ENCODE results near the gene ITIH4. TPM values are rescaled to one million over a fixed set of nuclear protein-coding genes. Genes with fewer than 3 reads are reported as not detected.

Gene ITIH4
- total RNA-seq, 1 experiment from 2014 or later = 2.4 TPM

DNA sequence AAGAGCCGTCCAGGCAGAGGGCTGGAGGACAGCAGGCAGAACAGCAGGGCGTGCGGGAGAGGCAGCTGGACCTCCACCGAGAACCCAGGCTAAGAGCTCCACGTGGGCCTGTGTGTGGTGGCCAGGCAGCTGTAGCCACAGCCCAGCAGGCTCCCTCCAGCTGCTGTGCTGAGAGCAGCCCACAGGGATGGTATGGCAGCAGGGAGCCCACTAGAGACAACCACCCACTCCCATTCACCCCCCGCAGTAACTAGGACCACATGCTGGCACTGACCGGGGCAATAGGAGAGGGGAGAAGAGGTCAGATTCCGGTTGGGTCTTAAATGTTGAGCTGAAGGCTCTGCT is 29.9 kb upstream of the ITIH4 start:
- Mint-ChIP-seq H3K9me3 (peaks cover 24% of the 10 kb centered on the region), H3K27me3 (ENCODE audit: low read depth) (no peaks in the 10 kb centered on the region), H3K36me3 (peaks cover 24% of the 10 kb centered on the region), H3K27ac (no peak overlapping the region), H3K4me1 (no peaks in the 10 kb centered on the region), H3K4me3 (no peak overlapping the region)
- no peak for DNase-seq (ENCODE audit: low spot score)
- TF ChIP-seq ZNF219 (CRISPR knock-in tag; IDR thresholded peaks at IDR 0.05; ENCODE audit: borderline replicate concordance) (no peak), ZNF263 (CRISPR knock-in tag; IDR thresholded peaks at IDR 0.05; ENCODE audit: low read depth) (no peak), TCF7 (CRISPR knock-in tag; IDR thresholded peaks at IDR 0.05; ENCODE audit: low read depth) (no peak), RORB (CRISPR knock-in tag; IDR thresholded peaks at IDR 0.05) (no peak), PREB (CRISPR knock-in tag; IDR thresholded peaks at IDR 0.05; ENCODE audit: borderline replicate concordance) (no peak), ZNF423 (CRISPR knock-in tag; IDR thresholded peaks at IDR 0.05) (no peak), NFATC4 (CRISPR knock-in tag; IDR thresholded peaks at IDR 0.05) (no peak), KAT7 (CRISPR knock-in tag; IDR thresholded peaks at IDR 0.05; ENCODE audit: borderline replicate concordance) (no peak), ZNF138 (CRISPR knock-in tag; conservative IDR thresholded peaks at IDR 0.05) (no peak), CREM (CRISPR knock-in tag; IDR thresholded peaks at IDR 0.05) (no peak)
- TF ChIP-seq, protein P1, sequence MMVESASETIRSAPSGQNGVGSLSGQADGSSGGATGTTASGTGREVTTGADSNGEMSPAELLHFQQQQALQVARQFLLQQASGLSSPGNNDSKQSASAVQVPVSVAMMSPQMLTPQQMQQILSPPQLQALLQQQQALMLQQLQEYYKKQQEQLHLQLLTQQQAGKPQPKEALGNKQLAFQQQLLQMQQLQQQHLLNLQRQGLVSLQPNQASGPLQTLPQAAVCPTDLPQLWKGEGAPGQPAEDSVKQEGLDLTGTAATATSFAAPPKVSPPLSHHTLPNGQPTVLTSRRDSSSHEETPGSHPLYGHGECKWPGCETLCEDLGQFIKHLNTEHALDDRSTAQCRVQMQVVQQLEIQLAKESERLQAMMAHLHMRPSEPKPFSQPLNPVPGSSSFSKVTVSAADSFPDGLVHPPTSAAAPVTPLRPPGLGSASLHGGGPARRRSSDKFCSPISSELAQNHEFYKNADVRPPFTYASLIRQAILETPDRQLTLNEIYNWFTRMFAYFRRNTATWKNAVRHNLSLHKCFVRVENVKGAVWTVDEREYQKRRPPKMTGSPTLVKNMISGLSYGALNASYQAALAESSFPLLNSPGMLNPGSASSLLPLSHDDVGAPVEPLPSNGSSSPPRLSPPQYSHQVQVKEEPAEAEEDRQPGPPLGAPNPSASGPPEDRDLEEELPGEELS (CRISPR knock-in tag; IDR thresholded peaks at IDR 0.05) = no peak
- TF ChIP-seq, protein P2, sequence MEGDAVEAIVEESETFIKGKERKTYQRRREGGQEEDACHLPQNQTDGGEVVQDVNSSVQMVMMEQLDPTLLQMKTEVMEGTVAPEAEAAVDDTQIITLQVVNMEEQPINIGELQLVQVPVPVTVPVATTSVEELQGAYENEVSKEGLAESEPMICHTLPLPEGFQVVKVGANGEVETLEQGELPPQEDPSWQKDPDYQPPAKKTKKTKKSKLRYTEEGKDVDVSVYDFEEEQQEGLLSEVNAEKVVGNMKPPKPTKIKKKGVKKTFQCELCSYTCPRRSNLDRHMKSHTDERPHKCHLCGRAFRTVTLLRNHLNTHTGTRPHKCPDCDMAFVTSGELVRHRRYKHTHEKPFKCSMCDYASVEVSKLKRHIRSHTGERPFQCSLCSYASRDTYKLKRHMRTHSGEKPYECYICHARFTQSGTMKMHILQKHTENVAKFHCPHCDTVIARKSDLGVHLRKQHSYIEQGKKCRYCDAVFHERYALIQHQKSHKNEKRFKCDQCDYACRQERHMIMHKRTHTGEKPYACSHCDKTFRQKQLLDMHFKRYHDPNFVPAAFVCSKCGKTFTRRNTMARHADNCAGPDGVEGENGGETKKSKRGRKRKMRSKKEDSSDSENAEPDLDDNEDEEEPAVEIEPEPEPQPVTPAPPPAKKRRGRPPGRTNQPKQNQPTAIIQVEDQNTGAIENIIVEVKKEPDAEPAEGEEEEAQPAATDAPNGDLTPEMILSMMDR (IDR thresholded peaks at IDR 0.05) = no peak
- TF ChIP-seq, protein P3, sequence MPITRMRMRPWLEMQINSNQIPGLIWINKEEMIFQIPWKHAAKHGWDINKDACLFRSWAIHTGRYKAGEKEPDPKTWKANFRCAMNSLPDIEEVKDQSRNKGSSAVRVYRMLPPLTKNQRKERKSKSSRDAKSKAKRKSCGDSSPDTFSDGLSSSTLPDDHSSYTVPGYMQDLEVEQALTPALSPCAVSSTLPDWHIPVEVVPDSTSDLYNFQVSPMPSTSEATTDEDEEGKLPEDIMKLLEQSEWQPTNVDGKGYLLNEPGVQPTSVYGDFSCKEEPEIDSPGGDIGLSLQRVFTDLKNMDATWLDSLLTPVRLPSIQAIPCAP (CRISPR knock-in tag; IDR thresholded peaks at IDR 0.05) = no peak
- ATAC-seq = no peak
- ChIA-PET CTCF (interaction anchor here (0.6 to 1.2 kb wide), 5 partner anchors 19 to 127 kb away, joined by 3 to 5 read pairs (median 3); no protein-coding TSS in a partner anchor), POLR2A (no interaction called here)

DNA sequence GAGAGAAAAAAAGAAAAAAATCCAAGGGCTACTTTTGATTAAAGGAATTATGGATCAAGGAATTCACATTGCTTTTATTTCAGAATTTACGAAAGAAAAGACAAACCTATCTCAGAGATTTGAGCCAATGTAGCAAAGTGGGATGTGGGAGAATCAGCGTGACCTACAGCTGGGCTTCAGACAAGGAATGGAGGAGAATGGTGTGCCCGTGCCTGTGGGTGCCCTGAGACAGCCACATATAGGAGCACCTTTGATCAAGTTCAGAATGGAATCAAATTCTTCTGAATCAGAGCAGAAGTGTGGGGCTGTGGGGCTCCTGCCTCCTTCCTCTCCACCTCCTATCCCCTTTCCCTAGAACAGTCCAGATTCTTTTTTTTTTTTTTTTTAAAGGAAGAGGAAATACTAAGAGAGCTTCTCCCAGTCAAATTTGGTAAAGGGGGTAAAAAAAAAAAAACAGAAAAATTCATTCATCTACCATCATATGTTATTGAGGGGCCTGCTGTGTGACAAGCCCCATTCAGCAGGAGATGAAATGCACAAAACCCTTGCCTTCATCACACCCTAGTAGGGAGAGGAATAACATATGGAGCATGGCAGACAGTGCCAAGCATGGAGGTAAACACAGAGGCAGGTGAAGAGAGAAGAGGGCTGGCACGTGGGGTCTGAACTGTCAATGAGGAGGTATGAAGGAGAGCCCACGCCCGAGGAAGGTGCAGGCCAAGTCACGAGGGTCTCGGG is 29.4 kb upstream of the ITIH4 start:
- peaks cover 20% of the 10 kb centered on the region for H3K36me3 Mint-ChIP-seq
- DNase-seq (ENCODE audit: low spot score) = no peak

More for the DNA sequence above, 29.4 kb upstream of the ITIH4 start:
- Mint-ChIP-seq H3K4me3 (no peak overlapping the region), H3K27me3 (ENCODE audit: low read depth) (no peaks in the 10 kb centered on the region), H3K4me1 (no peaks in the 10 kb centered on the region), H3K9me3 (peaks cover 20% of the 10 kb centered on the region), H3K27ac (no peak overlapping the region; the same call in 1 of the 2 replicates)
- TF ChIP-seq ZNF317 (CRISPR knock-in tag; IDR thresholded peaks at IDR 0.05; ENCODE audit: borderline replicate concordance, low read depth) (no peak), TEAD4 (CRISPR knock-in tag; IDR thresholded peaks at IDR 0.05) (no peak), TP53 (CRISPR knock-in tag; IDR thresholded peaks at IDR 0.05) (no peak), NFYB (CRISPR knock-in tag; conservative IDR thresholded peaks at IDR 0.05; ENCODE audit: low read depth) (no peak), ZNF671 (CRISPR knock-in tag; IDR thresholded peaks at IDR 0.05) (no peak), GTF2I (CRISPR knock-in tag; conservative IDR thresholded peaks at IDR 0.05) (no peak)
- TF ChIP-seq, protein P4, sequence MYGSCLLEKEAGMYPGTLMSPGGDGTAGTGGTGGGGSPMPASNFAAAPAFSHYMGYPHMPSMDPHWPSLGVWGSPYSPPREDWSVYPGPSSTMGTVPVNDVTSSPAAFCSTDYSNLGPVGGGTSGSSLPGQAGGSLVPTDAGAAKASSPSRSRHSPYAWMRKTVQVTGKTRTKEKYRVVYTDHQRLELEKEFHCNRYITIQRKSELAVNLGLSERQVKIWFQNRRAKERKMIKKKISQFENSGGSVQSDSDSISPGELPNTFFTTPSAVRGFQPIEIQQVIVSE (CRISPR knock-in tag; IDR thresholded peaks at IDR 0.05; ENCODE audit: borderline replicate concordance) = no peak
- ATAC-seq = no peak
- ChIA-PET POLR2A (no interaction called here), CTCF (interaction anchor here (0.6 to 1.2 kb wide), 5 partner anchors 19 to 127 kb away, joined by 3 to 5 read pairs (median 3); no protein-coding TSS in a partner anchor)
